Stimulated activated CD4-positive, alpha-beta T cell treated with anti-CD3 and anti-CD28 coated beads, Interleukin-1b, Interleukin-23, amount 100 ng/mL, for 4 hours (primary cell): Measurements from ENCODE around the gene SYNJ2.

Source experiments
- DNase-seq, 2 donors: peaks; one replicate each; pipeline ENCODE4 v3.0.0-alpha.2; 2020; ENCODE audit warnings: low read depth in 2 of 2

SYNJ2 gene

DNA sequence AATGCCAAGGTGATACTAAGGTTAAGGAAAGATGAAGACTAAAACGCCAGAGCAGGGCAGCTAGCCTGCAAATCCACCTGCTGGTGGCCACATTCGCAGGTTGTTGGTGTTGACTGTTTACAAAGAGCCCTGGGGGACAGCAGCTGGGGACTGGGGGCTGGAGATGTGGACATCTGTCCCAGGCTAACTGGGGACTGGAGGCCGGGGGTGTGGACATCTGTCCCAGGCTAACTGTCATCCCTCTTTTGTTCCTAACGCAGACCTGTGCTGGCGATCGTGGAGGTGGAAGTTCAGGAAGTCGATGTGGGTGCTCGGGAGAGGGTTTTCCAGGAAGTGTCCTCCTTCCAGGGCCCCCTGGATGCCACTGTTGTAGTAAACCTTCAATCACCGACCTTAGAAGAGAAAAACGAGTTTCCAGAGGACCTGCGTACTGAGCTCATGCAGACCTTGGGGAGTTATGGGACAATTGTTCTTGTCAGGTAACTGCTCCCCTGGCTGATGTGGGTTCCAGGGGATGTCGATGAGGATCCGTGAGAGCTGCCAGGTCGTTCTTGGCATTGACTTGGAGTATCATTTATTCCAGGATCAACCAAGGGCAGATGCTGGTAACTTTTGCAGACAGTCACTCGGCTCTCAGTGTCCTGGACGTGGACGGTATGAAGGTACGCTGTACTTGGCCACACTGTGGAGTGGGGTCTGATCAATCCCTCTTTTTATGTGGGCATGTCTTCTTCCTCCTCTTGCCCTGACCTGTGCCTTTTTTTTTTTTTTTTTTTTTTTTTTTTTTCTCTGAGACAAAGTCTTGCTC is 99.4 kb downstream of the SYNJ2 start:
- DNase-seq, result no peak

DNA sequence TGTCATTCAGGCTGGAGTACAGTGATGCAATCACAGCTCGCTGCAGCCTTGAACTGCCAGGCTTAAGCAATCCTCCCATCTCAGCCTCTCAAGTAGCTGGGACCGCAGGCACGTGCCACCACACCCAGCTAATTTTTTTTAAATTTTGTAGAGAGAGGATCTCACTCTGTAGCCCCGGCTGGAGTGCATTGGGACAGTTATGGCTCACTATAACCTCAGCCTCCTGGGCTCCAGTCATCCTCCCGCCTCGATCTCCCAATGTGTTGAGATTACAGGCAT is 99.9 kb downstream of the SYNJ2 start:
- no peak for DNase-seq

DNA sequence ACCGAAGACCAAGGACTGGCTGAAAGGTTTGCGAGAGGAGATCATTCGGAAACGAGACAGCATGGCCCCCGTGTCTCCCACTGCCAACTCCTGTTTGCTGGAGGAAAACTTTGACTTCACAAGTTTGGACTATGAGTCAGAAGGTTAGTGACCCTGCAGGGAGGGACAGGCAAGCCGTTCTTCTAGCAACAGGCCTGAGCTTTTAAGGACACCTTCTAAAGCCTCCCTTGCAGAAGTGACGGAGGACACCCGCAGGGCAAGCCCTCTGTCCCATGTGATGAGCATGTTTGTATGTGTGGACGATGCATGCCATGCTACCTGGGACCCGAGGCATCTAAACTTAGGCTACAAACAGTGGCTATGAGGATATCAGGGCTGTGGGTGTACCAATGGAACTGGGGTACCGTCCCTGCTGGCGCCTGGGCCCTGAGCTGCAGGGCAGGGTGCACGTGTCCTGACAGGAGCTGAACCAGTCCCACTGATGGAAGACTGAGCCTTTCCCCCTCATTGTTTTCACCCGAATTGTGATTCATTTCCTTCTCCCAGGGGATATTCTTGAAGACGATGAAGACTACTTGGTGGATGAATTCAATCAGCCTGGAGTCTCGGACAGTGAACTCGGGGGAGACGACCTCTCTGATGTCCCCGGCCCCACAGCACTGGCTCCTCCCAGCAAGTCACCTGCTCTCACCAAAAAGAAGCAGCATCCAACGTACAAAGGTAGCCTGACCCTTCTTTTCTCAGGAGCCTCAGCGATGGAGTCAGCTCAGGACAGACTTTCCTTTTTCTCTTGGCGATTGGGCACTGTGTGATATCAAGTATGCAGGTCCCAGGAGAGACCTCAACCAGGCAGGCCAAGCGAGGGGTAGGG is 102.0 kb downstream of the SYNJ2 start:
- DNase-seq, result no peak

DNA sequence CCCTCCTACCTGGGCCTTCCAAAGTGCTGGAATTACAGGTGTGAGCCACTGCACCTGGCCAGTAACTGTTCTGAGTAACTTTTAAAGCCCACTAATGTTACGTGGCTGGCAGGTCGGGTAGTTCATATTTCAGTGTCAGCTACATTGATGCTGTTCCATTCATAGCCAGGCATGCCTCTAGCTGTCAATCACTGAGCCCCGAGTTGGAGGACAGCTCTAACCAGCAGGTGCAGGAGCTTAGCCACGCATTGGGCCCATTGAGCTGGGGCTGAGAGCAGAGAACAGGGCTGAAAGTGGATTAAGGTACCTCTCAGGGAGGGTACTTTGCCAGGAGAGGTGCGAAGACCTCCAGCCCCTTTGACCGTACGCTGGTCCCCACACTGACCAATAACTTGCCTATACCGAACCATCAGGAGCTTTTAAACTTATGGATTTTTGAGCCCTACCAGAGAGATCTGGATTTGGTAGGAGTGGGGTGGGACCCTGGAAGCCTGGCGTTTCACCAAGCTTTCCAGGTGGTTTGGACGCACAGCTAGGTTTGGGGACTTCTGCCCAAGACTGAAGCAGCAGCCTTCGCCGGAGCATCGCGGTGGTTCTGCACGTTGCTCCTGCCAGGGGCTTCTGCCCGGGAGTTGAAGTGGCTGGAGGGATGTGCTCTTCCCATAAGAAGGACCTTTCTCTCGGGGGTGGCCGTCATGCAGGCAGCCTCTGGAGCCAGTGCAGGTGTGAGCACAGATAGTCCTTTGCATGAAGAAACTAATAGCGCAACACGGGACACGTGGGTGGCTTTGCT is 103.8 kb downstream of the SYNJ2 start:
- DNase-seq, result no peak

DNA sequence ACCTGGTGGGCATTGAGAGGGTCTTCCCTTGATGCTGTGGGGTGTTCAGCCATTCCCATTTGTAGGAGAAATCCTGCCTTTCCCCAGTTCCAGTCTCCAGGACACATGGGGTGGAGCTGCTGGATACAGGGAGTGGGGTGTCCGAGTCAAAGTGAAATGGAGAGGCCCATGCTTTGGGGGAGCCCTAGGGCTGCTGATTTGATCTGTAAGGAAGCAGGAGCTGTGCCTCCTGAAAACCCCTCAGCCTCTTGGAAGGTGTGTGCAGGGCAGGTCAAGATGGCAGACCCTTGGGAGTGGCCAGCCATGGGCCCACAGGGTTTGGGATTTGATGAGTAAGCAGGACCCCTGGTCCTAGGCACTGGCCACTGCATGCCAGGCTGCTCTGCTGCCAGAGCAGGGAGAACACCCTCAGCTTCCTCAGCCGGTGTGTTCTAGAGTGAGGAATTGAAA is 104.4 kb downstream of the SYNJ2 start:
- DNase-seq, result no peak

DNA sequence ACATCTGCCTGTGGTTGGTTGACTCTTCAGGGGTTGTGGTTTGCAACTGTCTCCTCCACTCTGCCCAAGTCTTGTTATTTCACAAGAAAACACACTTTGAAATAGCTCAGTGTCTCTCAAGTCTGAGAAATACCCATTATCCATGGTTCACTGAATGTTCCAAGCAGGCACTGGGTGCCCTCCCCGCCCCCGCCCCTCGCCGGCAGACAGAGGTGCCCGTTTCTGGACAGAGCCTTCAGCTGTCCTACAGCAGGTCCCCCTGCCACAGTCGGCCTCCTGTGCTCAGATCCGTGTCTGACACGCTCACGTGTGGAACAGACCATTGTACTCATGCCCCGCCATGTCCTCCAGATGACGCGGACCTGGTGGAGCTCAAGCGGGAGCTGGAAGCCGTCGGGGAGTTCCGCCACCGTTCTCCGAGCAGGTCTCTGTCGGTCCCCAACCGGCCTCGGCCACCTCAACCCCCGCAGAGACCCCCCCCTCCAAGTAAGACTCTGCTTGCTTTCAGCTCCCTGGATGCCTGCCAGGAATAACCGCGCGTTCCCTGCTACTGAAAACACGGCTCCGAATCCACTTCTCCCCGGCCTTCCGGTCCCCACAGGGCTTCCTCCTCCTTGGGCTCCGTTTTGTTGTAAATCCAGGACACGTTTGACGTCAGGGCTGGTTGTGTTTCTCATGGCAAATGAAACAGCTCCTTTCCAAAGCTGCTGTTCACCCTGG is 105.0 kb downstream of the SYNJ2 start:
- DNase-seq, result no peak

DNA sequence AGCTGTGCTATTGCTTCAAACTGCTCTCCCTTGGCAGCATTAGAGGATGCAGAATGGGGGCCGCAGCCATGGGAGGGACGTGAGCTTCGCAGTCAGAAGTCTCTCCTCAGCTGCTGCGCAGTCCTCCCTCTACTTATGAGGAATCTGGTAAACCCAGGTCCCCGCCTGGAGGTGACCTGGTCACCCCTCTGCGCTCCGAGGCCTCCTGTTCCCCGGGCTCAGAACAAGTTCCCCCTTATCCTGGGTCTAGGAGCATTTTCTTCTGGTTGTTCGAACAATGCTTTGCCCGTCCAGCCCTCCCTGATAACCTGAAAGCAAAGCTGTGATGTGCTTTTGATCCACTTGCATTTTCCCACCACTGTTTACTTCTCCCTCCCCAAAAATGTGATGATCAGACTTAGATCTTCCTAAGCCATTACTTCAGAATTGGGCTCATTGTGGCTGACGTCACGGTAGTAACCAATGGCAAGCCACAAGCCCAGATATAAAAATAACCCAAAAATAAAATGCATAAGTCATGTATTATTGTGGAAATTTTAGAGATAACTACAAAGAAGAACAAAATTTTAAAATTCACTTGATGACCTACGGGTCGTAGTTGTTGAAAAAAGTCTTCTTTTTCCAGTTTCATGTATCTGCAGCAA is 105.7 kb downstream of the SYNJ2 start:
- no peak for DNase-seq

DNA sequence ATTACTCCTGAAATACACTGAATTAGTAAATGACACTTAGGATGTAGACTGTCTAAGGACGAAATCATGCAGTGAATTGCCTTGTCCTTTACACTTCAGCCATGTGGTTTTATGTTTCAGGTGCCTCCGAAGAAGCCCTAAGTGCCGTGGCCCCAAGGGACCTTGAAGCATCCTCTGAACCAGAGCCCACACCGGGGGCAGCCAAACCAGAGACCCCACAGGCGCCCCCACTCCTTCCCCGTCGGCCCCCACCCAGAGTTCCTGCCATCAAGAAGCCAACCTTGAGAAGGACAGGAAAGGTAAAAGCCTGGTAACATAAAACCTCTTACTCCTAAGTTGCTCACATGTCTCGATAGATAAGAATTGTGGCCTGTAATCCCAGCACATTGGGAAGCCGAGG is 111.1 kb downstream of the SYNJ2 start:
- DNase-seq, result no peak

DNA sequence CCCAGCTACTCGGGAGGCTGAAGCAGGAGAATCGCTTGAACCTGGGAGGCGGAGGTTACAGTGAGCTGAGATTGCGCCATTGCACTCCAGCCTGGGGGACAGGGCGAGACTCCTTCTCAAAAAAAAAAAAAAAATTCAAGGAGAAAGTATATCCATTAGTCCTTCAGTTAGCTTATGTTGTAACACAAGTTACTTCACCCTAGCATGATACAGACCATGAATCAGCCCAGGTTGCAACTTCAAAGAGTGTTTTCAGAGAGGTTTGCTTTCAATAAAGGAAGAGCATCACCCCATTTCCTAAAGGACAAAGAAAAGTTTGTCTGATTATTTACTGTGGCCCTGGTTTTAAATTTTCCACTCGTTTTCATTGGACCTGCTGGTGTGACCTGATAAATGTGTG is 113.4 kb downstream of the SYNJ2 start:
- no peak for DNase-seq

DNA sequence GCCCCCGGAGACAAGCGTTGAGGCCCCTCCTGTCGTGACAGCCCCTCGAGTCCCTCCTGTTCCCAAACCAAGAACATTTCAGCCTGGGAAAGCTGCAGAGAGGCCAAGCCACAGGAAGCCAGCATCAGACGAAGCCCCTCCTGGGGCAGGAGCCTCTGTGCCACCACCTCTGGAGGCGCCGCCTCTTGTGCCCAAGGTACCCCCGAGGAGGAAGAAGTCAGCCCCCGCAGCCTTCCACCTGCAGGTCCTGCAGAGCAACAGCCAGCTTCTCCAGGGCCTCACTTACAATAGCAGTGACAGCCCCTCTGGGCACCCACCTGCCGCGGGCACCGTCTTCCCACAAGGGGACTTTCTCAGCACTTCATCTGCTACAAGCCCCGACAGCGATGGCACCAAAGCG is 114.0 kb downstream of the SYNJ2 start:
- DNase-seq, result no peak

DNA sequence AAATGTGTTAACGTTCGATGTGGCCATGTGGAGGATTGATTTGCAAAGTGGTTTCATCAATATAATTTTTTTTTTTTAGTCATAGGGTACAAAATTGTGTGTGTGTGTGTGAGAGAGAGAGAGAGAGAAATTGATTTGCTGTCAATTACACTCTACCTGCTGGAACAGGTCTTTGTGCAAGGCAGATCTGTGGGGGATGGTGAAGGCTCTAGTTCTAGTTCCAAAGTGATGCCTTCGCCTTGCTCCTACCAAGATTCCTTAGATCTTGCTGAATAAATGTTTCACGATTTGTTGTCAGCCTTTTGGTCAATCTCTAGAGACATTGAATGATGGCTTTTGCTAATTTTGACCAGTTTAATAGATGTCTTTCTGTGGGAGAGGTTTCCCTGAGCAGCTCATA is 121.6 kb downstream of the SYNJ2 start:
- DNase-seq, result no peak

DNA sequence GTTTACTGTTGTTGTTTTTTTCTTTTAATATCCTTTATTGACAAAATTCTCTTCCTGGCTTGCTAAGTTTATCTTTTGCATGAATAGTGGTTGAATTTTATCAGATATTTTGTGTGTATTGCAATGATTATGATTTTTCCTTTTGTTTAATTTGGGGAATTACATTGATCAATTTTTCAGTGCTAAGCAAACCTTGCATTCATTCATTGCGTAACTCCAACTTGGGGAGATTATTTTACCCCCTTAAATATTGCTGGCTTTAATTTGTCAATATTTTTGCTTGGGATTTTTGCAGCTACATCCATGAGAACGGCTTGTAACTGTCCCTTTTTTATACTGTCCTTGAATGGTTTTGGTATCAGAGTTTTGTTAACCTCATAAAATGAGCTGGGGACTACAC is 123.0 kb downstream of the SYNJ2 start:
- DNase-seq, result no peak

DNA sequence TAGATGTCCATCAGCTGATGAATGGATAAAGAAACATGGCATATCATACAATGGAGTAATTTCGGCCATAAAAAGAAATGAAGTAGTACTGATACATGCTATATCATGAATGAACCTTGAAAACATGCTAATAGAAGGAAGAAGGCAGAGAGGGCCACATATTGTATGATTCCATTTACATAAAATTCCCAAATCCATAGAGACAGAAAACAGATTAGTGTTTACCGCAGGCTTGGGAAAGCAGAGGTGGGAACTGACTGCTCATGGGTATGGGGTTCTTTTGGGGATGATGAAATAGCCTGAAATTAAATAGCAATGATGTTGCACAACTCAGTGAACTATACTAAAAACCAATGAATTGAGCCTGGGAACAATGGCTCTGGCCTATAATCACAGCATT is 128.1 kb downstream of the SYNJ2 start:
- no peak for DNase-seq

DNA sequence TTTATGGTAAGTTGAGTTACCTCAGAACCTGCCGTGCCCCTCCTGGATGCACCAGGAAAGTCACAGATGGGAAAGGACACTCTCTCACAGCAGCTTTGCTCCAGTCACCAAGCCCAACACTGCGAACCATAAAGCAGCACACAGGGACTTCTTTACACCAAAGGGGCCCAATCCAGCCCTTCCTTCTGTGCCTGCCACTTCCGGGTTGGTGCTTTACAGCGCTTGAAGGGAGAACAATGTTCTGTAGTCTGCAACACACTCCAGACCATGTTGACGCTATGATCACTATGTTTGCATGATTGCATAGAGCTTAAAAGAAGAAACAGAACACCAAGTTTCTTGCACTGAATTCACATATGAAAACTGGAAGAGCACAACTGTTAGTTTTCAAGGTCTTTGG is 129.3 kb downstream of the SYNJ2 start:
- DNase-seq, result no peak

DNA sequence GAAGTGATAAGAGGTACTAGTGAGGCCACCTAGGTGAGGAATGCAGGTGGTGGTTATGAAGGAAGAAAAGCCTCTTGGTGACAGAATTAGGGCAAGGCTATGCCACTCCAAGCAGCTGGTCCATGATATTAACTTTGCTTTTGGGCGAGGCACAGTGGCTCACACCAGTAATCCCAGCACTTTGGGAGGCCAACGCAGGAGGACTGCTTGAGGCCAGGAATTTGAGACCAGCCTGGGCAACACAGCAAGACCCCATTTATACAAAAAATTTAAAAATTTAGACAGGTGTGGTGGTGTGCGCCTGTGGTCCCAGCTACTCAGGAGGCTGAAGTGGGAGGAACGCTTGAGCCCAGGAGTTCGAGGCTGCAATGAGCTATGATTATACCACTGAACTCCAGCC is 130.3 kb downstream of the SYNJ2 start:
- no peak for DNase-seq

DNA sequence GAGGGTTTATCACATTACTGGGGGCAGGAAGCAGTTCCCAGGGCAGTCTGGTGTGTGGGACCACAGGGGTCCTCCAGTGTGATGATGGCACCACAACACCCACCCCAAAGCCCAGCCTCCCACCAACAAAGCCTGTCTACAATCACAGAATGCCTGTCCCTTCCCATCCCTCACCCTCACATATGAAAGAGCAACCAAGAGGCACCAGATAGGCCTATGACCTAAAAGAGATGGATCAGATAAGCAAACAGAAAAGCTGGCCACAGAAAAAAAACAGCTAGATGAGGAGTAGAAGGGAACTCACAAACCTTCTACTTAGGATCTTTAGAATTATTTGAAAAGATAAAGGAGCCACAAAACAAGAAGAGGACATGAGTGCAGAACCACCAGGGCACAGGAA is 132.1 kb downstream of the SYNJ2 start:
- DNase-seq, result no peak

DNA sequence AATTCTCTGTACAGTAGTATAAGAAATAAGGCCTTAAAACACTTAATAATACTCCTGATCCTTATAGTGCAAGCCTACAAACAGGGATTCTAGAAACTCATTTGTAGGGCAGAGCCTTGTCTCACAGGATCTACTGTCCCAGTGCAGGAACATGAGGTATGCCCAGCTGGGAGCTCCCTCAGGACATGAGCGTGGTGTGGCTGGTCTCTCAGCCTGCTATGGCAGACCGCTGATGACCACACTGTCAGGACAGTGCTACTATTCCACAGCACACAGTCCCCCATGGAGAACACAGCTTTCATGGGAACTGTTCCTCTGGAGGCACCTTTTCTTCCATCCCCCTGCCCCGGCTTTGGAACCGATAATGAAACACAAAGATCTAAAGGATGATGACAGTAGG is 133.4 kb downstream of the SYNJ2 start:
- no peak for DNase-seq

DNA sequence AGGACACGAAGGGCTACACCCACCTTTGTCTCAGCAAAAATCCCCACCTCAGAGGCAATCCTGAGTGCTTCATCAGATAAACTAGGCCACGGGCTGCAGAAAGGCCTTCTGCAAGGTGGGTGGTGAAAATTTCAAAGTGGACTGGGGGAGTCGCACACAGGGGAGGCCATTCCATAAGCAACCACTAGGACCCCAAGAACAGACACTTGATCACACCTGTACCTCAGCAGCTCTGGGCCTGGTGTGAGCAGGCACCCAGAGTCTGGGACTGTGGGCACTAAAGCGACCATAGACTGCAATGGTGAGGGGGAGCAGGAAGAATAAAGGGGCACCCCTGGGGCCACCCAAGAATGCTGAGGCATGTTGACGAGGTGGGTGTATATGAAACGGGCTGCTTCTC is 133.8 kb downstream of the SYNJ2 start:
- no peak for DNase-seq

DNA sequence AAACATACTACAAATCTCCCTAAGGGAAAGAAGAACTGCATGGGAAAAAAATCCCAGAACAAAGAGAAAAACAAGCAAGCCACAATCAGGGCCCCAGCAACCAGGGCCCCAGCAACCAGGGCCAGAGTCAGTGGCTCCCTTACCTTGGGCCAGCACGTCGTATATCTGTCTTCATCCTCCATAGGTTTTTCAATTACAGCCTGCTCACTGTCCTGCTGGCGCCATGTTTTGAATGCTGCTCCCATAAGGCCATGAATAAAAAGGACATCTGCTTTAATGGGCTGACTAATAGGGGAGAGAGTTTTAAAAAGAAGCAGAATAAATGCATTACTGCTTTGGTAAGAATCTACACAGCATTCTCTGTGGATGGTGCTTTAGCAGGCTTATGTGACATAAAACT is 137.2 kb downstream of the SYNJ2 start:
- no peak for DNase-seq

DNA sequence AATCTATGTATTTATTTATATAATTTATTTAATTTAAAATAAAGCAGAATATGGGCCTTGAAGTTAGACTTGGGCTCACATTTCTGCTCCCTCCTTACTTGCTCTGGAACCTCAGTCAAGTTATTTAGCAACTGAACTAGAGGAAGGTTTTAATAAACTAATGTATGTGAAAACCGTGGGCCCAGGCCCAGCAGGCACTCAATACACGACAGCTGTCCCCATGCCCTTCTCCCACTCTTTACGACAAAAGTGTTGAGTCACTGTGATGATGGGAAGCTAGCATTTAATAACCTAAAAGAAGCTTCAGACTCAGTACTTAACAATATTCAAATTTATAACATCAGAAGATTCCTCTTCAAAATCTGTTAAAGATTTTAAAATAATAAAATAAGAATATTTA is 139.7 kb downstream of the SYNJ2 start:
- DNase-seq, result no peak

DNA sequence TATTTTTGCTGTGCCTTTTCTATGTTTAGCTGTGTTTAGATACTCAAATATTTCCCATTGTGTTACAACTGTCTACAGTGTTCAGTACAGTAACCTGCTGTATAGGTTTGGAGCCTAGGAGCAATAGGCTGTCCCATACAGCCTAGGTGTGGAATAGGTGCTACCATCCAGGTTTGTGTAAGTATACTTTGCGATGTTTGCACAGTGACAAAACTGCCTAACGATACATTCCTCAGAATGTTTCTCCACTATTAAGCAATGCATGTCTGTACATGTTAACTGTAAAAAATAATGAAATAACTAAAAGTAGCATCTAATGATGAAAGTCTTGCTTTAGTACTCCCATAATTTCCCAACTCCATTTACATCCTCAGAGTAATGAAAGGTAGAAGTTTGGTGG is 140.4 kb downstream of the SYNJ2 start:
- no peak for DNase-seq
